KMS-11 (cell line): Measurements from ENCODE around the gene LRRN1.
"Not testable (repeated sequence)": the region's sequence is repeated elsewhere in the genome, so short reads cannot be mapped to it uniquely, and the experiment has no call there.

Source experiments
- H2AFZ ChIP-seq: fragments of 200-600 bp; sonication (generic); 2 replicates; pipeline ENCODE4 v1.6.1; 2016; ENCODE audit warnings: antibody characterized with exemption, mixed run types, low read depth
- H3K27ac ChIP-seq: fragments of 200-600 bp; sonication (generic); 2 replicates; pipeline ENCODE4 v1.6.1; 2016; ENCODE audit warnings: mild to moderate bottlenecking, mixed run types
- H3K27me3 ChIP-seq: fragments of 200-600 bp; sonication (generic); 2 replicates; pipeline ENCODE4 v1.6.1; 2017; ENCODE audit warnings: mild to moderate bottlenecking, low read depth, mixed run types, moderate library complexity; ENCODE audit not compliant: insufficient read depth
- H3K36me3 ChIP-seq: fragments of 200-600 bp; sonication (generic); 2 replicates; pipeline ENCODE4 v1.6.1; 2017; ENCODE audit warnings: mild to moderate bottlenecking, mixed run types; ENCODE audit not compliant: insufficient read depth
- H3K4me1 ChIP-seq: fragments of 200-600 bp; sonication (generic); 2 replicates; pipeline ENCODE4 v1.6.1; 2016; ENCODE audit warnings: mild to moderate bottlenecking, low read depth, mixed run types; ENCODE audit not compliant: poor library complexity, severe bottlenecking
- H3K4me2 ChIP-seq: fragments of 200-600 bp; sonication (generic); 2 replicates; pipeline ENCODE4 v1.7.0; 2016; ENCODE audit warnings: mild to moderate bottlenecking, mixed run types
- H3K4me3 ChIP-seq: fragments of 200-600 bp; sonication (generic); IDR thresholded peaks from 2 replicates; pipeline ENCODE4 v1.6.1; 2017; ENCODE audit warnings: low read depth, low read length, mixed read lengths; ENCODE audit not compliant: insufficient read depth
- H3K79me2 ChIP-seq: fragments of 200-600 bp; sonication (generic); 2 replicates; pipeline ENCODE4 v1.6.1; 2016; ENCODE audit warnings: low read depth, mixed run types; ENCODE audit not compliant: insufficient read depth
- H3K9ac ChIP-seq: fragments of 200-600 bp; sonication (generic); 2 replicates; pipeline ENCODE4 v1.6.1; 2016; ENCODE audit warnings: mild to moderate bottlenecking, mixed run types
- H4K20me1 ChIP-seq: fragments of 200-600 bp; sonication (generic); 2 replicates; pipeline ENCODE4 v1.6.1; 2016; ENCODE audit warnings: mild to moderate bottlenecking, mixed run types; ENCODE audit not compliant: insufficient read depth
- TF ChIP-seq, protein P1 (sequence below): fragments of 200-600 bp; sonication (generic); conservative IDR thresholded peaks from 2 replicates; pipeline ENCODE4 v1.6.1; 2017; ENCODE audit warnings: low read depth, mild to moderate bottlenecking, antibody characterized with exemption, low read length, moderate library complexity, mixed read lengths

The LRRN1 gene

DNA sequence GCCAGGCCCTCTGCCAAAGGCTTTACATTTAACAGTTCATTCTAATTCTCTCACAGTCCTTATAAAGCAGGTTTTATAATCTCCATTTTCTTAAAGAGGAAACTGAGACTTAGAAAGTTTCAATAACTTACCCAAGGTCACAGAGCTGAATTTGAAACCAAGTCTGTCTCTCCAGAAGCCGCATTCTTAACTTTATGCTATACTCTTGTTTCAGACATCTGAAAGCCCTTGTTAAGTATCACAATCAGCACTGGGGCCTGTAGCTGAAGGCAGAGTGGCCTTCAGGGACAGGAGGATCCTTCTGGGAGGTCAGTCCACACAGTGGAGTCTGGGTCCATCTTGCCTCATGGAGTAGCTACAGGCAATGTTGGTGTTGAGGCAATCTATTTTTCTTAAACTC is 27.9 kb downstream of the LRRN1 start:
- Histone ChIP-seq H3K4me2 (no peak overlapping the region), H3K27ac (no peak overlapping the region), H3K4me1 (no peaks in the 10 kb centered on the region), H2AFZ (no peak overlapping the region), H3K9ac (no peak overlapping the region), H3K4me3 (no peak overlapping the region), H3K79me2 (no peaks in the 10 kb centered on the region), H3K27me3 (no peaks in the 10 kb centered on the region), H3K36me3 (no peaks in the 10 kb centered on the region), H4K20me1 (no peaks in the 10 kb centered on the region)
- TF ChIP-seq, protein P1, sequence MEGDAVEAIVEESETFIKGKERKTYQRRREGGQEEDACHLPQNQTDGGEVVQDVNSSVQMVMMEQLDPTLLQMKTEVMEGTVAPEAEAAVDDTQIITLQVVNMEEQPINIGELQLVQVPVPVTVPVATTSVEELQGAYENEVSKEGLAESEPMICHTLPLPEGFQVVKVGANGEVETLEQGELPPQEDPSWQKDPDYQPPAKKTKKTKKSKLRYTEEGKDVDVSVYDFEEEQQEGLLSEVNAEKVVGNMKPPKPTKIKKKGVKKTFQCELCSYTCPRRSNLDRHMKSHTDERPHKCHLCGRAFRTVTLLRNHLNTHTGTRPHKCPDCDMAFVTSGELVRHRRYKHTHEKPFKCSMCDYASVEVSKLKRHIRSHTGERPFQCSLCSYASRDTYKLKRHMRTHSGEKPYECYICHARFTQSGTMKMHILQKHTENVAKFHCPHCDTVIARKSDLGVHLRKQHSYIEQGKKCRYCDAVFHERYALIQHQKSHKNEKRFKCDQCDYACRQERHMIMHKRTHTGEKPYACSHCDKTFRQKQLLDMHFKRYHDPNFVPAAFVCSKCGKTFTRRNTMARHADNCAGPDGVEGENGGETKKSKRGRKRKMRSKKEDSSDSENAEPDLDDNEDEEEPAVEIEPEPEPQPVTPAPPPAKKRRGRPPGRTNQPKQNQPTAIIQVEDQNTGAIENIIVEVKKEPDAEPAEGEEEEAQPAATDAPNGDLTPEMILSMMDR = no peak

DNA sequence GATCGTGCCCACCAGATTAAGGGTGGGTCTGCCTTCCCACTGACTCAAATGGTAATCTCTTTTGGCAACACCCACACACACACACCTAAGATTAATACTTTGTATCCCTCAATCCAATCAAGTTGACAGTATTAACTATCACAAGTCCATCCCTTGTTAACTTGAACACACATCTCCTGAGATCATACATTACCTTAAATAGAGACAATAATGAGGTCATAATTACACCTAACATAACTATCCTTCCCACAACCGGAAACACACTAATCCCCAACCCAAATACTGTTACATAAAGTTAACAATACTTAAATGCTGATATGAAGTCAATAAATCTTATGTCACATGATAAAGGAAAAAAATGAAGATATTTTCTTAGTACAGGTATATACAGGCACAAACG is 29.2 kb downstream of the LRRN1 start:
- not testable (repeated sequence) for H4K20me1 ChIP-seq, H3K27ac ChIP-seq, H3K9ac ChIP-seq, H2AFZ ChIP-seq, H3K4me1 ChIP-seq, H3K27me3 ChIP-seq, H3K4me2 ChIP-seq, H3K4me3 ChIP-seq, H3K36me3 ChIP-seq, H3K79me2 ChIP-seq

DNA sequence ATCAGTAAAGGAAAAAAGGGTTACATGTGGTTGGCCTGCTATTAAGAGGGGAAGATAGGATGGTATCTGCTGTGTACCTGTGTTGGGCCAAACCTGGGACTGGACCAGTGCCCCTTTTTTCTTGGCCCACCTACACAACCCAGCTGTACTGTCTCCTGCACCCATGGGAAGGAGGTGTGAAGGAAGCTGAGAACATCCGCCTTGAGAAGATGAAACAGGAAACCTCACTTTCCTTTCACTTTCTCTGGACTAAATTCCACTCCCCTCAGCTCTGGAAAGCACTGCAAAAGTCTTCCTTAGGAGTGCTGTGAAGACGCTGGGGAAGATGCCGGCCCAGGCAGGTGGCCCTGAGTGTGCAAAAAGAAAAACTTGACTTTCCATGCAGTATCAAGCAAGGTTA is 37.6 kb downstream of the LRRN1 start:
- Histone ChIP-seq H3K4me1 (no peaks in the 10 kb centered on the region), H2AFZ (no peak overlapping the region), H3K79me2 (no peaks in the 10 kb centered on the region), H4K20me1 (no peaks in the 10 kb centered on the region), H3K9ac (no peak overlapping the region), H3K4me3 (no peak overlapping the region), H3K4me2 (no peak overlapping the region), H3K36me3 (no peaks in the 10 kb centered on the region), H3K27ac (no peak overlapping the region), H3K27me3 (no peaks in the 10 kb centered on the region)
- TF ChIP-seq, protein P1 = no peak

DNA sequence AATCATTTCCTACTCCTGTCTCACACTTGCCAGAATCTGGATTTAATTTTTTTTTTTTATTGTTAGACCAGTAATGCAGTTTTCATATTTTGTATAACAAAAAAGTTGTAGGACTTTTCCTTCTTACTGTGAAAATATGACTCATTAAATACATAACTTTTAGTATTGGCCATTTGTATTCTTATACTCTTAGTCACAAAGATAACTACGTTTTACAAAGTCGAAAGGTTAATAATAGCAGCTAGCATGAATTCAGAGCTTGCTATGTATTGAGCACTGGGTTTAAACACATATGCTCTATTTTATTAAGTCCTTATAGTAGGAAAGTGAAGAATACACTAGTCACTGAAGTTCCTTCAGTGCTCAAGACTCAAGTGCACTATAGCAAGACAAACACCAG is 43.1 kb downstream of the LRRN1 start:
- Histone ChIP-seq H3K27ac (no peak overlapping the region), H3K4me1 (no peaks in the 10 kb centered on the region), H3K9ac (no peak overlapping the region), H3K27me3 (no peaks in the 10 kb centered on the region), H2AFZ (no peak overlapping the region), H3K4me2 (no peak overlapping the region), H3K79me2 (no peaks in the 10 kb centered on the region), H3K4me3 (no peak overlapping the region), H3K36me3 (no peaks in the 10 kb centered on the region), H4K20me1 (no peaks in the 10 kb centered on the region)
- TF ChIP-seq, protein P1 = no peak

DNA sequence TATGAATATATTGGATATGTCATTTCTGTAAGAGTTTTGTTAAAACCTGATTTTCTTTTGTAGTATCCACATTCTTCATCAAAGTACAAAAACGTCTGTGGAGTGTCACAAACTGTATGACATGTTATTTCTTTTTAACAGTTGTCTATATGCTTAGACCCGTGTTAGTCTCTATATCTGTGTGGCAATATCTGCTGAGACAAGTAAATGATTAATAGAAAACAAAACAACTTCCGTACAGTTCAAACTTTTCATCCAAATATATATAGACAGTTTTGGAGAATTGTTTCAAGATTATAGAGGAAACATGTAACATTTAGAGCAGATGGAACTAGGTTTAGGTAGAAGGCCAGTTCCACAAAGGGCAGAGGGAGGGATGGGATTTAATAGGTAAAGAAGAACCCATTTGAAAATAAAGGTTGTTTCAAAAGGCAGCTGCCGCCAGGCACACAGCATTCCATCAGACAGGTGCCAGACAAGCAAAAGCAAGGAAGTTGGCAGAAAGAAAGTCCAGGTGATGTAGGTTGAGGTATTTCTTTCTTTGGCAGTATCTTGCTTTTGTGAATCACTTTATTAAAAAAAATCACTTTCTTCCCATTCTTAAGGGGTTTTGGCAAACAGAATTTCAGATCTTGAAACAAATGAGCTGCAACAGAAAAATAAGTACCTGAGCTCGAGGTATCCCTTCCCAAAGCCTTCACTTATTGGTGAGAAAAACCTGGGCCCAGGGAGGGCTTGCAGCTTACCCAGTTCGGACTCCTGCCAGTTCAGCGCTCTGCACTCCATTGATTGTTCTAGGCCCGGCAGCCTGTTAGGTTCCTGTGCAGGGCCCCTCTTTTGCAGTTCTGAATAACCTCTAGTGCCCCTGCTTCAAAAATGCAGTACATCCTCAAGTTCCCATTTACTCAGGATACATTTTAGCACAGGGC is 49.0 kb downstream of the LRRN1 start:
- Histone ChIP-seq H3K4me2 (no peak overlapping the region), H3K79me2 (no peaks in the 10 kb centered on the region), H4K20me1 (no peaks in the 10 kb centered on the region), H3K4me3 (no peak overlapping the region), H2AFZ (no peak overlapping the region), H3K9ac (no peak overlapping the region), H3K27ac (no peak overlapping the region), H3K4me1 (no peaks in the 10 kb centered on the region), H3K27me3 (no peaks in the 10 kb centered on the region), H3K36me3 (no peaks in the 10 kb centered on the region)
- TF ChIP-seq, protein P1 = no peak
